Activated naive CD4-positive, alpha-beta T cell treated with Interleukin-2 at 50 U/mL for 16 hours (primary cell): ENCODE results near the gene CDH22.

ENCODE experiments used
- DNase-seq: peaks from one replicate; pipeline ENCODE4 v3.0.0-alpha.2; 2020

The CDH22 gene

GRCh38 chr20:46342451-46343347 lies 34.4 kb upstream of the CDH22 start:
- no peak for DNase-seq

- DNase-seq, result no peak
Observed at GRCh38 chr20:46342010-46342378, 33.7 kb upstream of the CDH22 start.

- DNase-seq, result no peak
Observed at GRCh38 chr20:46341074-46342009, 33.0 kb upstream of the CDH22 start.

- DNase-seq, result no peak
Observed at GRCh38 chr20:46339037-46339436, 30.7 kb upstream of the CDH22 start.

- no peak for DNase-seq
Observed at GRCh38 chr20:46336735-46337134, 28.4 kb upstream of the CDH22 start.

GRCh38 chr20:46334303-46334904 lies 26.1 kb upstream of the CDH22 start:
- DNase-seq, result no peak

GRCh38 chr20:46333161-46333991 lies 25.1 kb upstream of the CDH22 start:
- no peak for DNase-seq

GRCh38 chr20:46332373-46333160 lies 24.3 kb upstream of the CDH22 start:
- DNase-seq, result no peak

- DNase-seq, result no peak
Observed at GRCh38 chr20:46331611-46332361, 23.5 kb upstream of the CDH22 start.

GRCh38 chr20:46330831-46331371 lies 22.6 kb upstream of the CDH22 start:
- DNase-seq, result no peak

- no peak for DNase-seq
Observed at GRCh38 chr20:46330072-46330763, 21.9 kb upstream of the CDH22 start.

GRCh38 chr20:46328200-46328882 lies 20.0 kb upstream of the CDH22 start:
- DNase-seq, result no peak

- DNase-seq, result no peak
Observed at GRCh38 chr20:46327557-46327956, 19.3 kb upstream of the CDH22 start.

GRCh38 chr20:46325789-46326188 lies 17.5 kb upstream of the CDH22 start:
- no peak for DNase-seq

- no peak for DNase-seq
Observed at GRCh38 chr20:46324960-46325703, 16.8 kb upstream of the CDH22 start.

- DNase-seq, result no peak
Observed at GRCh38 chr20:46324379-46324778, 16.1 kb upstream of the CDH22 start.

GRCh38 chr20:46323557-46323956 lies 15.3 kb upstream of the CDH22 start:
- no peak for DNase-seq

GRCh38 chr20:46322641-46323040 lies 14.3 kb upstream of the CDH22 start:
- DNase-seq, result no peak
